Posterior vena cava (tissue), 2 donors: ENCODE data around the gene ZFTA. TPM values are rescaled to one million over a fixed set of nuclear protein-coding genes. Genes with fewer than 3 reads are reported as not detected.

Experiments
- DNase-seq: peaks from one replicate; pipeline ENCODE4 v3.0.0-alpha.2; 2020; ENCODE audit warnings: low spot score
- intact Hi-C, 2 donors: fragments of 100-400 bp; cut with DNase I; formaldehyde crosslinking; loops; one replicate each; pipeline versions ENCODE4 v1.14.1 to v1.14.2; 2022 to 2023
- total RNA-seq, 2 donors: library from RNA; stranded (reverse); fragmentation: NEBNext Ultra II Directional; extraction: Animal tissue kit (Norgen Biotek cat#: 25700); gene quantifications; one replicate each; pipeline ENCODE4 v1.2.1, GENCODE V29; 2021
- donor health status: DM: yes; HTN: yes; CAD: no.
- donor health status: DM: yes; HTN: yes; CAD: no.

ZFTA gene
- total RNA-seq, 2 donors from 2014 or later: 13.0 to 21.8 TPM

GRCh38 chr11:63761931-63762653 is 6.5 kb downstream of the ZFTA start:
- peak; percentile 81 for DNase-seq
- intact Hi-C loops: no loop called here

GRCh38 chr11:63761188-63761587 is 7.4 kb downstream of the ZFTA start:
- DNase-seq: peak; percentile 40
- intact Hi-C loops: no loop called here

DNA sequence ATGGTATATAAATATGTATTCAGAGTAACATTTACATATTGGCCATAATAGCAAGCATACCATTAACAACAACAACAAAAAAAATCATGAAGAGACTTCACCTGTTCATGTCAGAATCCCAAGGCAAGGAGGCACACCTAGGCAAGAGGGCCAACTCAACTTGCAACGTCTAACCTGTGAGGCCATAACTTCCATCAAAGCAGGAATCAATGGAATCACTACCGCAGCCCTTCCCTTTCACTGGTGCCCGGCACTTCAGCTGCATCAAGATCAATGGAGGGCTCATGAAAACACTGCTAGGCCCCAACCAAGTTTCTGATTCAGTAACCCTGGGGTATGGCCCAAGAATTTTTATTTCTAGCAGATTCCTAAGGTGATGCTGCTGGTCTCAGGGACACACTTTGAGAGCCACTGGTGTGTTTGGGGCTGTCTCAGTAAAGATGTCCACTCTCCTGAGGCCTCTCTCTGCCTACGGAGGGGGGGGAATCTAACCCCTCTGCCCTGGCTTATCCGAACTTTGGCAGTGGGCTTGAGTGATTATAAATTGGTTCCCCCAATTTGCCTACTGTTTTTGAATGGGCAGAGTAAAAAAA is 8.0 kb downstream of the ZFTA start:
- intact Hi-C loops: no loop called here
- DNase-seq: no peak

DNA sequence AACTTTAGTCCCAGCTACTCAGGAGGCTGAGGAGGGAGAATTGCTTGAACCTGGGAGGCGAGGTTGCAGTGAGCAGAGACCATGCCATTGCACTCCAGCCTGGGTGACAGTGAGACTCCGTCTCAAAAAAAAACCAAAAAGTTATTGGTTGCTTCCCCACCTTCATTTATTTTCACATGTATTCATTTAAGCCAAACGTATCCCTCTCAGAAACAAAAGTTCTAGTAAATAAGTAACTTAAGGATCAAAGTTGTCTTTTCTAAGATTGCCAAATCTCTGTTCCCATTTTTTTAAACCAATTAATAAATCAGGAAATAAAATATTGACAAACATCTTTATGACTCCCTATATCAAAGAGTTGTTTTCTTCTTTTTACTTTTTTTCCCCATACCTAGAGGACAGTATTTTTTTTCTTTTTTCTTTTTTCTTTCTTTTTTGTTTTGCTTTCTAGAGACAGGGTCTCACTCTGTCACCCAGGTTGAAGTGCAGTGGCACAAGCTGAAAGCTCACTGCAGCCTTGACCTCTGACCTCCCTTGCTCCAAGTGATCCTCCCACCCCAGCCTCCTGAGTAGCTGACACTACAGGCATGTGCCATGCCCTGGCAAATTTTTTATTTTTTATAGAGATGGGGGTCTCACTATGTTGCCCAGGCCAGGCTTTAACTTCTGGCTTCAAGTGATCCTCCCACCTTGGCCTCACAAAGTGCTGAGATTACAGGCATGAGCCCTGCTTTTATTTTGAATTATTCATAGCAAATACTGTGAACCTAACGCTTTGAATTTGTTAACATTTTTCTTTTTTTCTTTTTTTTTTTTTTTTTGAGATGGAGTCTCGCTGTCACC is 11.4 kb downstream of the ZFTA start:
- DNase-seq: no peak
- intact Hi-C loops: no loop called here

GRCh38 chr11:63749624-63750023 is 19.0 kb downstream of the ZFTA start:
- peak; percentile 18 for DNase-seq
- intact Hi-C loops: loop anchor here in 1 of 2 donors (10.0 kb wide), 1 partner anchor 285 kb away; no protein-coding TSS in a partner anchor

DNA sequence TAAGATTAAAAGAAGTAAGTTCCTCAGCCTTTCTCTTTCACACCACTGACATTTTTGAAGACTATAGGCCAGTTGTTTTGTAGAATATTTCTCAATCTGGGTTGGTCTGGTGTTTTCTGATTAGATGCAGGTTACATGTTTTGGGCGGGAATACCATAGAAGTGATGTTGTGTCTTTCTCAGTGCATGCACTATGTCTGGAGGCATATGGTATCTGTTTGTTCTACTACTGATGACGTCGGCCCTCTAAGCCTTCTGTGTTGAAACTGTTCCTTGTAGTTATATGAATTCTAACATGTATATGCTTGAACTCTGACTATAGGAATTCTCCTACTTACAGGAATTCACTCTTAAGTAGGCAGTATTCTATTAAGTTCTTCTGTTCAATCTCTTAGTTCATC is 21.6 kb downstream of the ZFTA start:
- intact Hi-C loops: loop anchor here in 1 of 2 donors (10.0 kb wide), 1 partner anchor 282 kb away; no protein-coding TSS in a partner anchor
- no peak for DNase-seq

- DNase-seq: no peak
- intact Hi-C loops: loop anchor here in 1 of 2 donors (10.0 kb wide), 1 partner anchor 281 kb away; no protein-coding TSS in a partner anchor
Measured at GRCh38 chr11:63745304-63746170, 23.0 kb downstream of the ZFTA start.

DNA sequence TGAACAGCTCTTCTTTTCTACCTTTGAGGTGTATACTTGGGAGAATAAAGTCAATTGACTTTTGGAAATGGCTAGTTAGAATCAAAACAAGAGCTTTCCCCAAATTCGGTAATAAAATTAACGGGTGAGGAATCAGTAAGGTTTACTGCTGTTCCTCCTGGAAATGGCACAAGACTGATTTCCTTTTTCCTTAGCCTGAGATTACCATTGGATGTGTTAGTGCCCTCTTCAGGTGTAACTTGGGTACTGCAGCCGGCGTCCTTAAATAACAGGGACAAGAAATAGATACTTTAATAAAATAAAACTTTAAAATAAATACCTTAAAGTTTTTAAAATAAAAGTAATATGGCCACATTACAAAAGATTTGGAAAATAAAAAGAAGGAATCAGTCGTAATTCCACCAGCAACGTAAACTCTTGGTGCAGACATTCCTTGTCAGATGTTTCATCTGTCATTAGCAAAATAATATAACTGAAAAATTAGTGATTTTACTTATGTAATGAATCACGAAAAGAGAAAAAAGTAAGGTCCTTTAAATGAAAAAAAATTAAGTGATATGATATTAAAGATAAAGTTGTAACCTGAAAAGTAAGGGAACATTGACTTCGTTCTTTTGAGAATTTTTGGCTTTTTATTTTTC is 29.7 kb downstream of the ZFTA start:
- intact Hi-C loops: no loop called here

GRCh38 chr11:63737718-63738117 is 30.9 kb downstream of the ZFTA start:
- intact Hi-C loops: no loop called here
- no peak for DNase-seq

More for the DNA sequence above, 29.7 kb downstream of the ZFTA start:
- DNase-seq: peak; percentile 86

- intact Hi-C loops: no loop called here
- DNase-seq: no peak
Measured at GRCh38 chr11:63736864-63737263, 31.7 kb downstream of the ZFTA start.

GRCh38 chr11:63729326-63729725 is 39.2 kb downstream of the ZFTA start:
- intact Hi-C loops: no loop called here

GRCh38 chr11:63720611-63721010 is 48.0 kb downstream of the ZFTA start:
- intact Hi-C loops: no loop called here
- no peak for DNase-seq

More at GRCh38 chr11:63729326-63729725, 39.2 kb downstream of the ZFTA start:
- DNase-seq: no peak

DNA sequence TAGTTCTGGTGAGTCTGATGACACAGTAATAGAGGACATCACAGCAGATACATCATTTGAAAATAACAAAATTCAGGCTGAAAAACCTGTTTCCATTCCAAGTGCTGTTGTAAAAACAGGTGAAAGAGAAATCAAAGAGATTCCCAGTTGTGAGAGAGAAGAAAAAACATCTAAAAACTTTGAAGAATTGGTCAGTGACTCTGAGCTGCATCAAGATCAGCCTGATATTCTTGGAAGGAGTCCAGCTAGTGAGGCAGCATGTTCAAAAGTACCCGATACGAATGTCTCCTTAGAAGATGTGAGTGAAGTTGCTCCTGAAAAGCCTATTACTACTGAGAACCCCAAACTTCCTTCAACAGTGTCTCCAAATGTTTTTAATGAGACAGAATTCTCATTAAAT is 48.6 kb downstream of the ZFTA start:
- no peak for DNase-seq
- intact Hi-C loops: no loop called here

GRCh38 chr11:63719001-63719400 is 49.6 kb downstream of the ZFTA start:
- intact Hi-C loops: no loop called here
- no peak for DNase-seq

Other genes starting within 250 kb of the ZFTA start
- gene PLAAT4, start 232.0 kb downstream of the ZFTA start, total RNA-seq: 10 to 100 TPM; 11.5 to 19.3 TPM
- gene PLAAT2, start 205.4 kb downstream of the ZFTA start, total RNA-seq: not detected
- 10 to 100 TPM; 31.8 to 42.4 TPM for gene PLAAT3, start 154.3 kb downstream of the ZFTA start, total RNA-seq
- 100 to 1,000 TPM; 208 to 264 TPM for gene ATL3, start 97.4 kb downstream of the ZFTA start, total RNA-seq
- 10 to 100 TPM; 80.3 to 88.4 TPM for gene RTN3, start 87.3 kb downstream of the ZFTA start, total RNA-seq
- gene SPINDOC, start 44.7 kb upstream of the ZFTA start, total RNA-seq: 10 to 100 TPM; 11.8 to 15.1 TPM
- gene MARK2, start 70.3 kb upstream of the ZFTA start, total RNA-seq: 10 to 100 TPM; 20.5 to 24.5 TPM
- gene RCOR2, start 148.4 kb upstream of the ZFTA start, total RNA-seq: 1 to 10 TPM in 1 of 2 donors, under 1 TPM in 1; 0.95 to 2.7 TPM
- 10 to 100 TPM; 10.3 to 11.3 TPM for gene NAA40, start 170.2 kb upstream of the ZFTA start, total RNA-seq
- 100 to 1,000 TPM; 161 to 203 TPM for gene COX8A, start 205.8 kb upstream of the ZFTA start, total RNA-seq
- gene OTUB1, start 217.7 kb upstream of the ZFTA start, total RNA-seq: 10 to 100 TPM; 37.7 to 41.3 TPM